22Rv1 (cell line): ENCODE data around the gene EYA2.

Source experiments
- H3K27ac ChIP-seq: fragments of 450-650 bp; 2 replicates; pipeline ENCODE4 v1.5.1; 2017
- CTCF ChIP-seq: fragments of 450-650 bp; IDR thresholded peaks from 2 replicates; pipeline ENCODE4 v1.5.1; 2017; ENCODE audit warnings: mild to moderate bottlenecking
- ZFX ChIP-seq: fragments of 450-650 bp; IDR thresholded peaks from 2 replicates; pipeline ENCODE4 v1.6.1; 2017; ENCODE audit warnings: antibody characterized with exemption, borderline replicate concordance

Gene EYA2

DNA sequence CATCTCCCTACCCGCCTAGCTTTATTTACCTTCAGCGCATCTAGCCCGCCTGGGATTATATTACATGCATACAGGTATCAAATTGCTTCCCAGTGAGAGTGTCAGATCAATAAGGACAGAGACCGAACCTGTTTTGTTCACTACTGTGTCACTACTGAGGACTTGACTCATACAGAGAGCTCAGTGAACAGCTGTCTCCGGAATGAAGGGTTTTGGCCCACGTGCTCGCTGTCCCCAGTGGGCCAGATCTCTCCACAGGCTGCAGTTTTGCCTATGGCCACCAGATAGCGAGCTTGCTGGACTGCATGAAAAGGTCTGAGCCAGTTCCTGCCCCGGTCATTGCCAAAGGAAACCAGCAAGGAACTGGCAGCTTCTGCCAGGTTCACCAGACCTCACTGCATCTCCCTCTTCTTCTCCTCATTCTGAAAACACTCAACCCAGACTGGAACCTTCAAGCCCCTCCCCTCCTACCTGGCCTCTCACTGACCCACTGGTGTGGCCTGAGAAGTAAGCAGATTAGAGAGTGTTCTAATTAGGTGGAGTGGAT lies 311.0 kb downstream of the EYA2 start:
- peak overlapping the region; percentile 53 for H3K27ac ChIP-seq
- TF ChIP-seq CTCF (peak; percentile 82), ZFX (no peak)

- H3K27ac ChIP-seq = peak overlapping the region; percentile 53; the same call in 1 of the 2 replicates
Observed at GRCh38 chr20:47206552-47206951, 311.9 kb downstream of the EYA2 start.

DNA sequence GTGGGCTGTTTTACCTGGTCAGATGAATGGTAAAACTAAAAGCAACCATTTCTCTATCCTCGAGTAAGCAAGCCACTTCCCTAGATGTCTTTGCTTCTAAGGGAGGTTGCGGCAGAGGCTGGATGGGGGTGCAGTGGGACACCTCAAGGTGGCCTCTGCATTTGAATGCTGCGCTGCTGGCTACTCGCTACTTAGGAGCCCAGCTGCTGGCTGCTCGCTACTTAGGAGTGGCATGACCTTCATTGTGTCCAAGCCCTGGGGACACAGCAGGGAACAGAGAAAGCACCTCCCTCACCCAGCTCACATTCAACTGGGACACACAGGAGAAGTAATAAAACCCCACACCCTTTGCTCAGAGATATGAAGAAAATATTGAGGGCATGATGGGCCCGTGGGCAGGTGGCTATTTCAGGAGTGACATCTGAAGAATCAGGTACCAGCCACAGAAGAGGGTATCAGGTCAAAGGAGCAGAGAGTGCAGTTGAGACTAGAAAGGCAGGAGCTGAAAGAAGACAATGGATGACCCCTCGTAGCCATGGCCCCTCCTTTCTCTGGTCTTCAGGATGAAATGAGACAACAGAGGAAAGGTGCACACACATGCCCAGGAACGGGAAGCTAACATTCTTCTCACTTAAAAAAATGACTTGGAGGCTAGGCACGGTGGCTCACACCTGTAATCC lies 312.5 kb downstream of the EYA2 start:
- no peak overlapping the region for H3K27ac ChIP-seq
- TF ChIP-seq ZFX = no peak
- no peak for TF ChIP-seq CTCF

DNA sequence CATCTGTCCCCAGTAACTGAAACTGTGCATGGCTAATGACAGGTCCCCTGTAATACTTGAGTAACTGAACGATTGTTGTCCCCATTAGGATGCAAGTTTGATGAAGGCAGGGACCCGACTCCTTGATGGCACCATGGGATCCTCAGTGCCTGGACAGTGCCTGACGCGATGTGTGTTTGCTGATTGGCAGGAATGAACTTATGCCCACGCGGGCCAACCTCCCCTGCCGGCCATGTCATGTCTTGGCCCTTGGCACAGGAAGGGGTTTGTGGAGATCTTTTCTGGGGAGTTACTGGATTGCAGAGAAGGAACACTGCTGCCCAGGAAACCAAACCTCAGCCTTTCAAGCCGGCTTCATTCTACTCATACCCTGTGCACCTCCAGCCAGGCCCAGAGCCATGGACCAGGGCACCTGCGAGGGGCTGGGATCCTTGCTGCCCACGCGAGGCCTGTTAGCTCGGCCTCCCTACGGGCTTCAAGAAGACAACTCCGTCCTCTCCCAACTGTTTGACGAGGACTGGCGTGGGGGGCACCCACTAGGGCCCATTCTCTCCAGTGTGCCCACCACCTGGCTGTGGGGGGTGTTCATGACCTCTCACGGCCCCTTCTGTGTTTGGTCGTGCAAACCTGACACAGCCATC lies 314.0 kb downstream of the EYA2 start:
- TF ChIP-seq ZFX = no peak
- no peak for TF ChIP-seq CTCF
- no peak overlapping the region for H3K27ac ChIP-seq

DNA sequence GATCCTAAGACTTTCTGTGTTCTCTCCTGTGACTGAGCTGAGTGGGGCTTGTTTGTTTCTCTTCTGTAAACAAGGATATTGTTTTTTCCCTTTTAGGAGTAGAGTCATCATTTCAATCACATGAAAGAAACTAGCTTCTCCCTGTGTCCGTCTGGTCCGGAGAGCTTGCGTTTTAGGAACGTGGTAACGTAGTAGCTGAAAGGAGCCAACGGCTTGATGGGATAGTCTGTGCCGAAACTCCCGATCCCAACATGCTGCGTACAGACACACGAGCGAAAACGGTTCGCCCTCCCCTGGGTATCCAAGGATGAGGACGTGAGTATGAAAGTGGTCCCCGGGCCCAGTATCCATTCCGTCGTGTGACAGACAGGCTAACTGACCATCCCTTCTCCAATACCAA lies 315.3 kb downstream of the EYA2 start:
- H3K27ac ChIP-seq = no peak overlapping the region
- no peak for TF ChIP-seq CTCF
- no peak for TF ChIP-seq ZFX

DNA sequence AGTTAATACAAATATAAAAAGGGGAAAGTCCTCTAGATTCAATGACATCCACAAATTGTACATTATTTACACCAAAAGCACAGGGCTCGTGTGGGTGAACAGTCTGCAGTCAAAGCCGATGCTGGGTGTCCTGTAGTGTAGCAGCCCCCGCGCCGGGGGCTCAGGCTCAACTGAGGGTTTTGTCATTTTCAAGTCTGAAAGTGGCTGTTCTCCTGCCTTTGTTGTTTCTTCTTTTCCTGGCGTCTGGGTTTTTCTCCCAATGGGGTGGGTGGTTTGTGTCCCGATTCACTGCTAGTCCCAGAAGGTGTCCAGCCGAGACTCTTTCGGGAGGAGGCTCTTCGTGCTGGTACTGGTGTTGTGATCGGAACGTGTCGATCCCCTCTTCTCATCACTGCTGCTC lies 315.8 kb downstream of the EYA2 start:
- no peak overlapping the region for H3K27ac ChIP-seq
- no peak for TF ChIP-seq CTCF
- TF ChIP-seq ZFX = no peak

DNA sequence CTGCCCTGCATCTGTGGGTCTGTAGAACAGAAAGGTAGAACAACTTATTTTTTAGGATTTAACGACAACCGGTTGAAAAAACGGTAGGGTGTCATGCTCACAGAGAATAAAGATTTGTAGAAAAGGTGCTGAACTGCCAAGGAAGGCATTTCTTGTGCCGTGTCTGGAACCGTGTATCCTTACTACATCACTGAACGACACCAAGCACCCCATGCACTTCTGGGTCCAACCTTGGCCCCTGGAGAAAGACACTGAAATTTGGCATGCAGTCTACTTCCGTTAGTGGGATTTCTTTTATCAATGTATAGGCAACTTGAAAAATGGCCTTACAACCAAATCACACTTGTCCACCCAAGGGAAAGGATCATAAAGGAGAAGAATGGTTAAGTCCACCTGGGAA lies 316.4 kb downstream of the EYA2 start:
- no peak for TF ChIP-seq CTCF
- H3K27ac ChIP-seq = no peak overlapping the region
